IPS-NIHi11 (cell line): ENCODE measurements around the gene TPP1.

Experiments used
- DNase-seq: peaks from one replicate; pipeline ENCODE4 v3.0.0; 2012; ENCODE audit warnings: mixed read lengths, low spot score

The TPP1 gene

GRCh38 chr11:6646918-6647679 lies 27.9 kb upstream of the TPP1 start:
- peak; percentile 51 for DNase-seq

- no peak for DNase-seq
Observed at GRCh38 chr11:6646576-6646917, 27.3 kb upstream of the TPP1 start.

GRCh38 chr11:6646071-6646470 lies 26.8 kb upstream of the TPP1 start:
- no peak for DNase-seq

GRCh38 chr11:6642957-6643356 lies 23.7 kb upstream of the TPP1 start:
- no peak for DNase-seq

GRCh38 chr11:6640985-6641701 lies 21.9 kb upstream of the TPP1 start:
- no peak for DNase-seq

- no peak for DNase-seq
Observed at GRCh38 chr11:6640036-6640984, 21.1 kb upstream of the TPP1 start.

- DNase-seq = no peak
Observed at GRCh38 chr11:6638429-6638828, 19.2 kb upstream of the TPP1 start.

GRCh38 chr11:6637871-6638270 lies 18.6 kb upstream of the TPP1 start:
- no peak for DNase-seq

GRCh38 chr11:6636480-6636879 lies 17.3 kb upstream of the TPP1 start:
- DNase-seq = no peak

GRCh38 chr11:6635082-6635932 lies 16.1 kb upstream of the TPP1 start:
- DNase-seq = no peak

GRCh38 chr11:6634534-6634933 lies 15.3 kb upstream of the TPP1 start:
- DNase-seq = no peak

GRCh38 chr11:6633422-6634408 lies 14.5 kb upstream of the TPP1 start:
- no peak for DNase-seq

GRCh38 chr11:6632116-6633073 lies 13.2 kb upstream of the TPP1 start:
- no peak for DNase-seq

- no peak for DNase-seq
Observed at GRCh38 chr11:6631361-6631890, 12.2 kb upstream of the TPP1 start.

- no peak for DNase-seq
Observed at GRCh38 chr11:6630632-6631291, 11.5 kb upstream of the TPP1 start.

GRCh38 chr11:6629892-6630631 lies 10.8 kb upstream of the TPP1 start:
- peak; percentile 94 for DNase-seq

- DNase-seq = no peak
Observed at GRCh38 chr11:6629573-6629891, 10.3 kb upstream of the TPP1 start.

GRCh38 chr11:6628526-6628925 lies 9.3 kb upstream of the TPP1 start:
- DNase-seq = no peak
